OCI-LY3 (cell line): ENCODE data around the gene CFAP46.

Experiments
- CTCF ChIP-seq: fragments of 200-600, 300-600 bp; sonication (generic); IDR thresholded peaks from 2 replicates; pipeline ENCODE4 v1.5.1; 2014; ENCODE audit warnings: antibody characterized with exemption, low read length, low read depth
- EZH2phosphoT487 ChIP-seq: fragments of 200-600 bp; shearing (Covaris generic); IDR thresholded peaks from 2 replicates; pipeline ENCODE4 v1.6.1; 2018; ENCODE audit warnings: antibody characterized with exemption, mixed run types, low read depth

- TF ChIP-seq EZH2phosphoT487 (no peak), CTCF (no peak)
Measured at GRCh38 chr10:132978542-132978941, 36.2 kb upstream of the CFAP46 start.
